ENCODE data around the gene TJAP1. TPM values are rescaled to one million over a fixed set of nuclear protein-coding genes. Genes with fewer than 3 reads are reported as not detected.

Gene TJAP1
- total and polyA plus RNA-seq, 2 of the 8 experiments (the other 6 are each of a cell fraction or from before 2014, with no cell fraction given), result 30.7 to 40.4 TPM

GRCh38 chr6:43434001-43434840, 43.1 kb upstream of the TJAP1 start:
- Histone ChIP-seq H3K9me3 (ENCODE audit: insufficient read depth in 2 of 2, low read depth in 1 of 2, low read length in 1 of 2) (no peaks in the 10 kb centered on the region), H2BK120ac (replicated peaks; ENCODE audit: low read depth, low read length) (no peak overlapping the region), H2BK15ac (ENCODE audit: low read length) (no peak overlapping the region), H3K4me3 (ENCODE audit: extremely low read depth in 1 of 4, insufficient read depth in 2 of 4, low read depth in 3 of 4, low read length in 4 of 4) (no peak overlapping the region), H4K8ac (ENCODE audit: extremely low read depth, insufficient read depth, low read length) (no peak overlapping the region), H4K91ac (replicated peaks; ENCODE audit: insufficient read length, low read length) (no peak overlapping the region), H3K79me2 (ENCODE audit: control insufficient read depth in 1 of 2, insufficient read depth in 2 of 2, low read length in 2 of 2) (no peaks in the 10 kb centered on the region; a peak in 1 of 4 replicates), H2AK5ac (ENCODE audit: low read depth, low read length) (no peak overlapping the region), H3K79me1 (ENCODE audit: low read depth, low read length) (no peaks in the 10 kb centered on the region; the same call in 1 of the 2 replicates), H3K27me3 (replicated peaks in 1 of 4; ENCODE audit: control insufficient read depth in 3 of 4, extremely low read depth in 1 of 4, insufficient read depth in 3 of 4, low read length in 3 of 4) (no peaks in the 10 kb centered on the region), H4K5ac (ENCODE audit: insufficient read length, low read depth, low read length) (no peak overlapping the region), H3K14ac (ENCODE audit: insufficient read length) (no peak overlapping the region), H3K36me3 (ENCODE audit: control insufficient read depth in 2 of 4, insufficient read depth in 4 of 4, low read length in 3 of 4) (peaks cover 0 to 18% (median 2%) of the 10 kb centered on the region in 4 experiments; a peak in 5 of 8 replicates), H3K18ac (ENCODE audit: extremely low read depth, low read length) (no peak overlapping the region), H2BK5ac (ENCODE audit: low read depth, low read length) (no peak overlapping the region), H4K20me1 (replicated peaks in 1 of 2; ENCODE audit: control insufficient read depth in 1 of 2, insufficient read depth in 2 of 2, low read length in 2 of 2) (peaks cover 0 to 2% of the 10 kb centered on the region in 2 experiments), H2AFZ (ENCODE audit: low read length) (no peak overlapping the region), H3K4ac (replicated peaks; ENCODE audit: insufficient read length, low read depth, low read length) (no peak overlapping the region), H3K56ac (replicated peaks; ENCODE audit: insufficient read length, low read depth, low read length) (no peak overlapping the region), H3K27ac (ENCODE audit: low read depth, low read length) (no peak overlapping the region), H2BK20ac (ENCODE audit: low read length) (no peak overlapping the region), H2BK12ac (ENCODE audit: low read depth, low read length) (no peak overlapping the region), H3K4me2 (ENCODE audit: insufficient read depth in 1 of 2, low read depth in 2 of 2, low read length in 2 of 2) (no peak overlapping the region), H3K9ac (replicated peaks in 1 of 4; ENCODE audit: extremely low read depth in 1 of 4, low read depth in 3 of 4, low read length in 3 of 4) (no peak overlapping the region), H3K23ac (ENCODE audit: insufficient read length) (no peak overlapping the region), H3K23me2 (ENCODE audit: low read depth, low read length) (no peaks in the 10 kb centered on the region), H3K4me1 (replicated peaks in 1 of 4; ENCODE audit: control insufficient read depth in 3 of 4, insufficient read depth in 4 of 4, low read length in 3 of 4) (no peaks in the 10 kb centered on the region; a peak in 2 of 7 replicates)
- no peak for DNase-seq (ENCODE audit: low read depth in 1 of 2, low spot score in 2 of 2)
- CTCF ChIA-PET (ENCODE audit: partially characterized antibody), result interaction anchor here (0.7 to 6.7 kb wide), 12 partner anchors 10 to 1202 kb away, joined by 3 to 46 read pairs (median 4); partner anchors contain the start of gene DLK2
- WGBS, 2 experiments (ENCODE audit: extremely low coverage in 1 of 2, insufficient coverage in 1 of 2, insufficient read length in 1 of 2, insufficient replicate concordance in 2 of 2, low coverage in 1 of 2, low lambda C conversion rate in 2 of 2, missing lambda C conversion rate in 1 of 2), result 92% methylated on average over 15 of the region's 15 CpGs; no CpG with 5 or more reads in 1 of the 2 experiments
- no peak for FAIRE-seq
- POLR2A ChIA-PET (ENCODE audit: partially characterized antibody), result interaction anchor here (0.5 to 2.8 kb wide), 5 partner anchors 10 to 260 kb away, joined by 3 to 11 read pairs (median 6); no protein-coding TSS in a partner anchor
- TF ChIP-seq JUND (IDR thresholded peaks at IDR 0.05; ENCODE audit: low read length) (no peak), GABPA (IDR thresholded peaks at IDR 0.05; ENCODE audit: borderline replicate concordance, insufficient read depth, low read length) (no peak), SRF (IDR thresholded peaks at IDR 0.05; ENCODE audit: low read depth, low read length) (no peak), RNF2 (IDR thresholded peaks at IDR 0.05; ENCODE audit: borderline replicate concordance, low read depth, low read length, missing control alignments, poor library complexity, severe bottlenecking) (no peak), NANOG (IDR thresholded peaks at IDR 0.05; ENCODE audit: insufficient read depth, low read depth, low read length, poor library complexity, severe bottlenecking) (no peak), ATF3 (IDR thresholded peaks at IDR 0.05; ENCODE audit: insufficient read depth, low read depth, low read length) (no peak), TAF1 (IDR thresholded peaks at IDR 0.05; ENCODE audit: low read depth, low read length) (no peak), SP4 (IDR thresholded peaks at IDR 0.05; ENCODE audit: low read length) (no peak), BACH1 (IDR thresholded peaks at IDR 0.05; ENCODE audit: low read length) (no peak), FOSL1 (IDR thresholded peaks at IDR 0.05; ENCODE audit: insufficient read depth, low read depth, low read length) (no peak), CTBP2 (IDR thresholded peaks at IDR 0.05; ENCODE audit: borderline replicate concordance, insufficient read depth, insufficient read length, low read length) (no peak)

Data from H1 (cell line).